Mucosa of descending colon (tissue), 3 donors: Measurements from ENCODE around the gene TSPAN7. TPM values are rescaled to one million over a fixed set of nuclear protein-coding genes. Genes with fewer than 3 reads are reported as not detected.

Experiments used
- ATAC-seq: fragments of 200-7000 bp; cut with Tn5 transposase; one replicate; pipeline ENCODE4 v1.9.1; 2020; ENCODE audit warnings: mild to moderate bottlenecking, moderate library complexity
- DNase-seq, 3 donors: peaks; one replicate each; pipeline ENCODE4 v3.0.0-alpha.2; 2020
- H3K36me3 ChIP-seq: fragments of 200-600 bp; one replicate; pipeline ENCODE4 v1.8.0; 2021; ENCODE audit warnings: low read depth, mild to moderate bottlenecking
- H3K4me1 ChIP-seq: fragments of 200-600 bp; one replicate; pipeline ENCODE4 v1.8.0; 2021; ENCODE audit warnings: low read depth, mild to moderate bottlenecking
- H3K4me3 ChIP-seq: fragments of 200-600 bp; one replicate; pipeline ENCODE4 v1.8.0; 2021; ENCODE audit warnings: mild to moderate bottlenecking
- H3K9me3 ChIP-seq: fragments of 200-600 bp; one replicate; pipeline ENCODE4 v1.8.0; 2021; ENCODE audit warnings: mild to moderate bottlenecking
- CTCF ChIP-seq: fragments of 200-600 bp; IDR thresholded peaks from one replicate; pipeline ENCODE4 v1.8.0; 2022; ENCODE audit warnings: antibody characterized with exemption, mild to moderate bottlenecking
- intact Hi-C, 2 donors: fragments of 100-400 bp; cut with DNase I in 1 of 2; cut with micrococcal nuclease in 1 of 2; formaldehyde crosslinking; loops; one replicate each; pipeline versions ENCODE4 v1.11.0 to v1.11.1; 2022; cut with DNase I, micrococcal nuclease
- total RNA-seq, 3 donors: library from RNA; stranded (reverse); fragmentation: NEBNext Ultra II Directional in 2 of 3; extraction: Animal tissue kit (Norgen Biotek cat#: 25700) in 2 of 3; gene quantifications; one replicate each; pipeline versions ENCODE4 v1.2.1 to v1.2.4, GENCODE V29; 2021 to 2023
- donor health status: DM: no; HTN: no; CAD: no; lungs with moderate emphysema.
- donor health status: DM: no; HTN: no; CAD: no.
- donor health status: DM: no; HTN: yes; CAD: no.

Gene TSPAN7
- total RNA-seq, 3 donors from 2014 or later, result 61.4 to 138 (median 104) TPM

- Histone ChIP-seq H3K9me3 (no peaks in the 10 kb centered on the region), H3K36me3 (no peaks in the 10 kb centered on the region), H3K4me1 (no peaks in the 10 kb centered on the region), H3K4me3 (no peak overlapping the region)
- intact Hi-C loops, result no loop called here
- no peak for ATAC-seq
- no peak for TF ChIP-seq CTCF
- DNase-seq, result no peak
These were observed 171.5 kb downstream of the TSPAN7 start for GRCh38 chrX:38732866-38733265.

Other genes starting within 250 kb of the TSPAN7 start
- gene RPGR, start 234.0 kb upstream of the TSPAN7 start, total RNA-seq, result 10 to 100 TPM; 13.1 to 13.6 (median 13.5) TPM
- gene OTC, start 208.9 kb upstream of the TSPAN7 start, total RNA-seq, result 1 to 10 TPM; 1.6 to 6.3 (median 3.3) TPM
- gene MID1IP1, start 239.9 kb downstream of the TSPAN7 start, total RNA-seq, result 10 to 100 TPM; 22.2 to 59.7 (median 34.4) TPM